ENCODE measurements around the gene MRPL43.

The MRPL43 gene

GRCh38 chr10:101007099-101007711 lies 19.9 kb upstream of the MRPL43 start:
- no peak for DNase-seq (ENCODE audit: low read depth)
- TF ChIP-seq, protein P1, sequence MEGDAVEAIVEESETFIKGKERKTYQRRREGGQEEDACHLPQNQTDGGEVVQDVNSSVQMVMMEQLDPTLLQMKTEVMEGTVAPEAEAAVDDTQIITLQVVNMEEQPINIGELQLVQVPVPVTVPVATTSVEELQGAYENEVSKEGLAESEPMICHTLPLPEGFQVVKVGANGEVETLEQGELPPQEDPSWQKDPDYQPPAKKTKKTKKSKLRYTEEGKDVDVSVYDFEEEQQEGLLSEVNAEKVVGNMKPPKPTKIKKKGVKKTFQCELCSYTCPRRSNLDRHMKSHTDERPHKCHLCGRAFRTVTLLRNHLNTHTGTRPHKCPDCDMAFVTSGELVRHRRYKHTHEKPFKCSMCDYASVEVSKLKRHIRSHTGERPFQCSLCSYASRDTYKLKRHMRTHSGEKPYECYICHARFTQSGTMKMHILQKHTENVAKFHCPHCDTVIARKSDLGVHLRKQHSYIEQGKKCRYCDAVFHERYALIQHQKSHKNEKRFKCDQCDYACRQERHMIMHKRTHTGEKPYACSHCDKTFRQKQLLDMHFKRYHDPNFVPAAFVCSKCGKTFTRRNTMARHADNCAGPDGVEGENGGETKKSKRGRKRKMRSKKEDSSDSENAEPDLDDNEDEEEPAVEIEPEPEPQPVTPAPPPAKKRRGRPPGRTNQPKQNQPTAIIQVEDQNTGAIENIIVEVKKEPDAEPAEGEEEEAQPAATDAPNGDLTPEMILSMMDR (IDR thresholded peaks at IDR 0.05; ENCODE audit: control insufficient read depth, extremely low read depth, insufficient read depth), result no peak
- no peak overlapping the region for H3K4me3 ChIP-seq (ENCODE audit: low read depth, low read length)

DNA sequence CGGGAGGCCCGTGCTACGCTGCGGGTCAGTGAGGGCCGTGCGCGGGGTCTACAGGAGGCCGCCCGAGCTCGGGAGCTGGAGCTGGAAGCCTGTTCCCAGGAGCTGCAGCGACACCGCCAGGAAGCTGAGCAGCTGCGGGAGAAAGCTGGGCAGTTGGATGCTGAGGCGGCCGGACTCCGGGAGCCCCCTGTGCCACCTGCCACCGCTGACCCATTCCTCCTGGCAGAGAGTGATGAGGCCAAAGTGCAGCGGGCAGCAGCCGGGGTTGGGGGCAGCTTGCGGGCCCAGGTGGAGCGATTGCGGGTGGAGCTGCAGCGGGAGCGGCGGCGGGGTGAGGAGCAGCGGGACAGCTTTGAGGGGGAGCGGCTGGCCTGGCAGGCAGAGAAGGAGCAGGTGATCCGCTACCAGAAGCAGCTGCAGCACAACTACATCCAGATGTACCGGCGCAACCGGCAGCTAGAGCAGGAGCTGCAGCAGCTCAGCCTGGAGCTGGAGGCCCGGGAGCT lies 19.3 kb upstream of the MRPL43 start:
- no peak overlapping the region for H3K4me3 ChIP-seq (ENCODE audit: low read depth, low read length)
- DNase-seq (ENCODE audit: low read depth), result no peak
- TF ChIP-seq, protein P1 (IDR thresholded peaks at IDR 0.05; ENCODE audit: control insufficient read depth, extremely low read depth, insufficient read depth), result no peak

- H3K4me3 ChIP-seq (ENCODE audit: low read depth, low read length), result no peak overlapping the region
- TF ChIP-seq, protein P1 (IDR thresholded peaks at IDR 0.05; ENCODE audit: control insufficient read depth, extremely low read depth, insufficient read depth), result no peak
- no peak for DNase-seq (ENCODE audit: low read depth)
These were observed 18.7 kb upstream of the MRPL43 start for GRCh38 chr10:101005869-101006567.

- H3K4me3 ChIP-seq (ENCODE audit: low read depth, low read length), result no peak overlapping the region
- DNase-seq (ENCODE audit: low read depth), result no peak
- TF ChIP-seq, protein P1 (IDR thresholded peaks at IDR 0.05; ENCODE audit: control insufficient read depth, extremely low read depth, insufficient read depth), result no peak
These were observed 18.1 kb upstream of the MRPL43 start for GRCh38 chr10:101005361-101005760.

GRCh38 chr10:101003639-101004206 lies 16.4 kb upstream of the MRPL43 start:
- TF ChIP-seq, protein P1 (IDR thresholded peaks at IDR 0.05; ENCODE audit: control insufficient read depth, extremely low read depth, insufficient read depth), result no peak
- DNase-seq (ENCODE audit: low read depth), result no peak
- H3K4me3 ChIP-seq (ENCODE audit: low read depth, low read length), result no peak overlapping the region

DNA sequence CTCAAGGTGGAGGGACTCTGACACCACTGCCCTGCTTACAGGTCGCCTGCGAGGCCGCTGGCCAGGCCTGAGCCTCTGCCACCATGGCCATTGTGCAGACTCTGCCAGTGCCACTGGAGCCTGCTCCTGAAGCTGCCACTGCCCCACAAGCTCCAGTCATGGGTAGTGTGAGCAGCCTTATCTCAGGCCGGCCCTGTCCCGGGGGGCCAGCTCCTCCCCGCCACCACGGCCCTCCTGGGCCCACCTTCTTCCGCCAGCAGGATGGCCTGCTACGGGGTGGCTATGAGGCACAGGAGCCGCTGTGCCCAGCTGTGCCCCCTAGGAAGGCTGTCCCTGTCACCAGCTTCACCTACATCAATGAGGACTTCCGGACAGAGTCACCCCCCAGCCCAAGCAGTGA lies 15.2 kb upstream of the MRPL43 start:
- TF ChIP-seq, protein P1 (IDR thresholded peaks at IDR 0.05; ENCODE audit: control insufficient read depth, extremely low read depth, insufficient read depth), result no peak
- no peak for DNase-seq (ENCODE audit: low read depth)
- no peak overlapping the region for H3K4me3 ChIP-seq (ENCODE audit: low read depth, low read length)

Data from LNCaP clone FGC (cell line).